ENCODE data around the gene MAP1LC3B. TPM values are rescaled to one million over a fixed set of nuclear protein-coding genes. Genes with fewer than 3 reads are reported as not detected.
A peak's percentile ranks its signal among the peaks of the same experiment; 100 is the strongest.

MAP1LC3B gene
- total RNA-seq, 1 donor from 2014 or later = 46.2 TPM

- no peak for DNase-seq (ENCODE audit: low spot score, unreplicated experiment)
- Mint-ChIP-seq H3K36me3 (ENCODE audit: insufficient read depth) (peaks cover 37% of the 10 kb centered on the region), H3K9me3 (ENCODE audit: low read depth) (peaks cover 13% of the 10 kb centered on the region), H3K27ac (peak overlapping the region; percentile 29), H3K4me3 (ENCODE audit: low read depth) (no peak overlapping the region), H3K4me1 (ENCODE audit: low read depth) (peaks cover 4% of the 10 kb centered on the region), H3K27me3 (no peaks in the 10 kb centered on the region)
- no peak for TF ChIP-seq CTCF (IDR thresholded peaks at IDR 0.05; ENCODE audit: unreplicated experiment)
Observed at GRCh38 chr16:87443016-87443415, 50.9 kb downstream of the MAP1LC3B start.

- H3K36me3 Mint-ChIP-seq (ENCODE audit: insufficient read depth) = peaks cover 42% of the 10 kb centered on the region
- H3K9me3 Mint-ChIP-seq (ENCODE audit: low read depth) = peaks cover 13% of the 10 kb centered on the region
- no peak for TF ChIP-seq CTCF (IDR thresholded peaks at IDR 0.05; ENCODE audit: unreplicated experiment)
- no peak overlapping the region for H3K4me3 Mint-ChIP-seq (ENCODE audit: low read depth)
- DNase-seq (ENCODE audit: low spot score, unreplicated experiment) = no peak
- H3K4me1 Mint-ChIP-seq (ENCODE audit: low read depth) = peaks cover 4% of the 10 kb centered on the region
- H3K27ac Mint-ChIP-seq = no peak overlapping the region
- H3K27me3 Mint-ChIP-seq = no peaks in the 10 kb centered on the region
Observed at GRCh38 chr16:87443964-87444363, 51.8 kb downstream of the MAP1LC3B start.

- no peak for DNase-seq (ENCODE audit: low spot score, unreplicated experiment)
- no peak for TF ChIP-seq CTCF (IDR thresholded peaks at IDR 0.05; ENCODE audit: unreplicated experiment)
- peaks cover 47% of the 10 kb centered on the region for H3K36me3 Mint-ChIP-seq (ENCODE audit: insufficient read depth)
- H3K27me3 Mint-ChIP-seq = no peaks in the 10 kb centered on the region
- peaks cover 4% of the 10 kb centered on the region for H3K4me1 Mint-ChIP-seq (ENCODE audit: low read depth)
- H3K9me3 Mint-ChIP-seq (ENCODE audit: low read depth) = peaks cover 13% of the 10 kb centered on the region
- H3K27ac Mint-ChIP-seq = no peak overlapping the region
- no peak overlapping the region for H3K4me3 Mint-ChIP-seq (ENCODE audit: low read depth)
Observed at GRCh38 chr16:87445486-87445885, 53.4 kb downstream of the MAP1LC3B start.

- peaks cover 13% of the 10 kb centered on the region for H3K9me3 Mint-ChIP-seq (ENCODE audit: low read depth)
- H3K4me3 Mint-ChIP-seq (ENCODE audit: low read depth) = no peak overlapping the region
- H3K36me3 Mint-ChIP-seq (ENCODE audit: insufficient read depth) = peaks cover 49% of the 10 kb centered on the region
- no peaks in the 10 kb centered on the region for H3K27me3 Mint-ChIP-seq
- TF ChIP-seq CTCF (IDR thresholded peaks at IDR 0.05; ENCODE audit: unreplicated experiment) = no peak
- no peak overlapping the region for H3K27ac Mint-ChIP-seq
- DNase-seq (ENCODE audit: low spot score, unreplicated experiment) = no peak
- H3K4me1 Mint-ChIP-seq (ENCODE audit: low read depth) = peaks cover 4% of the 10 kb centered on the region
Observed at GRCh38 chr16:87446479-87446878, 54.3 kb downstream of the MAP1LC3B start.

GRCh38 chr16:87447323-87447722 lies 55.2 kb downstream of the MAP1LC3B start:
- Mint-ChIP-seq H3K4me3 (ENCODE audit: low read depth) (no peak overlapping the region), H3K36me3 (ENCODE audit: insufficient read depth) (peaks cover 48% of the 10 kb centered on the region), H3K4me1 (ENCODE audit: low read depth) (peaks cover 4% of the 10 kb centered on the region), H3K27me3 (no peaks in the 10 kb centered on the region), H3K27ac (no peak overlapping the region), H3K9me3 (ENCODE audit: low read depth) (peaks cover 13% of the 10 kb centered on the region)
- no peak for DNase-seq (ENCODE audit: low spot score, unreplicated experiment)
- TF ChIP-seq CTCF (IDR thresholded peaks at IDR 0.05; ENCODE audit: unreplicated experiment) = no peak
